NCI-H2107 treated with DMSO at 0.1 percent for 48 hours (cell line): ENCODE measurements around the gene PLPPR1.

ENCODE experiments used
- DNase-seq: peaks from one replicate; lab custom pipeline; 2025; ENCODE audit not compliant: unreplicated experiment; lab: John Stamatoyannopoulos, UW

Gene PLPPR1

GRCh38 chr9:101200852-101201251, 172.3 kb downstream of the PLPPR1 start:
- no peak for DNase-seq

GRCh38 chr9:101201630-101202029, 173.1 kb downstream of the PLPPR1 start:
- DNase-seq, result no peak

- no peak for DNase-seq
Observed at GRCh38 chr9:101209670-101210069, 181.1 kb downstream of the PLPPR1 start.

- DNase-seq, result peak; percentile 3
Observed at GRCh38 chr9:101212661-101213060, 184.1 kb downstream of the PLPPR1 start.

- DNase-seq, result no peak
Observed at GRCh38 chr9:101219030-101219429, 190.5 kb downstream of the PLPPR1 start.

- no peak for DNase-seq
Observed at GRCh38 chr9:101220341-101220740, 191.8 kb downstream of the PLPPR1 start.

- DNase-seq, result no peak
Observed at GRCh38 chr9:101225271-101225670, 196.7 kb downstream of the PLPPR1 start.

GRCh38 chr9:101226161-101226560, 197.6 kb downstream of the PLPPR1 start:
- DNase-seq, result no peak

GRCh38 chr9:101226803-101227202, 198.3 kb downstream of the PLPPR1 start:
- DNase-seq, result no peak

GRCh38 chr9:101229606-101230005, 201.1 kb downstream of the PLPPR1 start:
- DNase-seq, result no peak

GRCh38 chr9:101232405-101232977, 204.0 kb downstream of the PLPPR1 start:
- no peak for DNase-seq

GRCh38 chr9:101235105-101235866, 206.8 kb downstream of the PLPPR1 start:
- peak; percentile 76 for DNase-seq

- DNase-seq, result no peak
Observed at GRCh38 chr9:101242651-101243050, 214.1 kb downstream of the PLPPR1 start.

GRCh38 chr9:101246691-101247090, 218.2 kb downstream of the PLPPR1 start:
- DNase-seq, result no peak

- DNase-seq, result no peak
Observed at GRCh38 chr9:101247297-101247696, 218.8 kb downstream of the PLPPR1 start.

GRCh38 chr9:101254733-101255433, 226.4 kb downstream of the PLPPR1 start:
- DNase-seq, result no peak

- no peak for DNase-seq
Observed at GRCh38 chr9:101264727-101265126, 236.2 kb downstream of the PLPPR1 start.

GRCh38 chr9:101265261-101265660, 236.7 kb downstream of the PLPPR1 start:
- DNase-seq, result no peak

GRCh38 chr9:101268426-101268825, 239.9 kb downstream of the PLPPR1 start:
- DNase-seq, result no peak

- no peak for DNase-seq
Observed at GRCh38 chr9:101269591-101270283, 241.2 kb downstream of the PLPPR1 start.

- DNase-seq, result no peak
Observed at GRCh38 chr9:101270302-101270701, 241.8 kb downstream of the PLPPR1 start.

- no peak for DNase-seq
Observed at GRCh38 chr9:101271102-101271501, 242.6 kb downstream of the PLPPR1 start.
